SU-DHL-6 (cell line): ENCODE measurements around the gene YAF2.

Experiments used
- H2AFZ ChIP-seq: fragments of 200-600 bp; sonication (generic); 2 replicates; pipeline ENCODE4 v1.6.1; 2014; ENCODE audit warnings: low read depth, mild to moderate bottlenecking, moderate library complexity, mixed read lengths, antibody characterized with exemption, low read length; ENCODE audit not compliant: severe bottlenecking
- H3F3A ChIP-seq: fragments of 200-600 bp; shearing (Covaris generic); 2 replicates; pipeline ENCODE4 v1.6.0; 2016; ENCODE audit warnings: antibody characterized with exemption, mild to moderate bottlenecking; ENCODE audit not compliant: insufficient read depth
- H3K27ac ChIP-seq: fragments of 200-600 bp; sonication (generic); 2 replicates; pipeline ENCODE4 v1.5.1; 2016; ENCODE audit warnings: low read depth, mild to moderate bottlenecking, low read length, moderate library complexity, mixed read lengths
- H3K27me3 ChIP-seq: fragments of 200-600 bp; sonication (generic), shearing (Covaris generic); 2 replicates; pipeline ENCODE4 v1.6.0; 2014; ENCODE audit warnings: mild to moderate bottlenecking, low read length
- H3K36me3 ChIP-seq: fragments of 200-600 bp; sonication (generic); 2 replicates; pipeline ENCODE4 v1.6.1; 2014; ENCODE audit warnings: mild to moderate bottlenecking, low read length, mixed read lengths
- H3K4me2 ChIP-seq: fragments of 300-600, 200-600 bp; shearing (Covaris generic), sonication (generic); 2 replicates; pipeline ENCODE4 v1.6.0; 2014; ENCODE audit warnings: low read length, low read depth, mild to moderate bottlenecking; ENCODE audit not compliant: poor library complexity, severe bottlenecking
- H3K4me3 ChIP-seq: fragments of 200-600 bp; sonication (generic); 2 replicates; pipeline ENCODE4 v1.5.1; 2014; ENCODE audit warnings: antibody characterized with exemption, low read length, mild to moderate bottlenecking, mixed read lengths; ENCODE audit not compliant: insufficient read depth, poor library complexity, severe bottlenecking
- H3K79me2 ChIP-seq: fragments of 200-600 bp; sonication (generic); 2 replicates; pipeline ENCODE4 v1.6.1; 2014; ENCODE audit warnings: mild to moderate bottlenecking, low read length, moderate library complexity; ENCODE audit not compliant: insufficient read depth
- H3K9ac ChIP-seq: fragments of 200-600 bp; sonication (generic); 2 replicates; pipeline ENCODE4 v1.7.0; 2014; ENCODE audit warnings: mild to moderate bottlenecking, low read length
- H3K9me2 ChIP-seq: fragments of 200-600 bp; sonication (generic); replicated peaks from 2 replicates; pipeline ENCODE4 v1.6.1; 2014; ENCODE audit warnings: low read length; ENCODE audit not compliant: insufficient read depth
- H3K9me3 ChIP-seq: fragments of 200-600 bp; sonication (generic); 2 replicates; pipeline ENCODE4 v1.6.1; 2014; ENCODE audit warnings: low read length, mixed read lengths; ENCODE audit not compliant: insufficient read depth
- H4K20me1 ChIP-seq: fragments of 200-600 bp; sonication (generic); 2 replicates; pipeline ENCODE4 v1.6.1; 2014; ENCODE audit warnings: low read depth, mild to moderate bottlenecking, antibody characterized with exemption, low read length, moderate library complexity, mixed read lengths
- EZH2phosphoT487 ChIP-seq: fragments of 200-600 bp; sonication (generic), shearing (Covaris generic); conservative IDR thresholded peaks from 2 replicates; pipeline ENCODE4 v1.6.1; 2018; ENCODE audit warnings: mild to moderate bottlenecking, antibody characterized with exemption, low read length, moderate library complexity, mixed read lengths
- TF ChIP-seq, protein P1 (sequence below): fragments of 200-600 bp; sonication (generic); IDR thresholded peaks from one replicate; pipeline ENCODE4 v1.5.1; 2017; ENCODE audit warnings: antibody characterized with exemption, mild to moderate bottlenecking, low read length, moderate library complexity; ENCODE audit not compliant: insufficient read depth, poor library complexity, severe bottlenecking

Gene YAF2

DNA sequence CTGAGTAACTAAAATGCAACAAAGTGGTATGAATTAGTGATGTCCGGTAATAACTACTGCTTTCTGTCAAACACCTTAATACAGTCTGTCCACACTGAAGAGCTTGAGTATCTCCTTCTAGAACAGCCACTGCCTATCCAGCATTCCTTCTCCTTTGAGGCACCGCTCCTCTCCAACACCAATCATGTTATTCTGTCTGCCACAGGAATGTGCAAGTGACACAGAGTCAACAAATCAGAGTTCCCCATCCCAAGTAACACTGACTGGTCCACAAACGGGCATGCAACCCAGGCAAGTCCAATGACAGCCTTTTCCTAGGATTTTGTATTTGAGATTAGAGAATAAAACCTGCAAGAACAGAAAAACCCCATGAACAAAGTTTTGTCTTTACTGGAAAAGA is 97.1 kb downstream of the YAF2 start:
- H3K4me3 ChIP-seq, result no peak overlapping the region
- no peak overlapping the region for H2AFZ ChIP-seq
- H3K9ac ChIP-seq, result no peak overlapping the region
- peaks cover 10% of the 10 kb centered on the region for H3F3A ChIP-seq
- H3K36me3 ChIP-seq, result no peaks in the 10 kb centered on the region
- H3K27ac ChIP-seq, result no peak overlapping the region
- no peak overlapping the region for H3K4me2 ChIP-seq
- H4K20me1 ChIP-seq, result peaks cover 24% of the 10 kb centered on the region
- TF ChIP-seq EZH2phosphoT487, result no peak
- TF ChIP-seq, protein P1, sequence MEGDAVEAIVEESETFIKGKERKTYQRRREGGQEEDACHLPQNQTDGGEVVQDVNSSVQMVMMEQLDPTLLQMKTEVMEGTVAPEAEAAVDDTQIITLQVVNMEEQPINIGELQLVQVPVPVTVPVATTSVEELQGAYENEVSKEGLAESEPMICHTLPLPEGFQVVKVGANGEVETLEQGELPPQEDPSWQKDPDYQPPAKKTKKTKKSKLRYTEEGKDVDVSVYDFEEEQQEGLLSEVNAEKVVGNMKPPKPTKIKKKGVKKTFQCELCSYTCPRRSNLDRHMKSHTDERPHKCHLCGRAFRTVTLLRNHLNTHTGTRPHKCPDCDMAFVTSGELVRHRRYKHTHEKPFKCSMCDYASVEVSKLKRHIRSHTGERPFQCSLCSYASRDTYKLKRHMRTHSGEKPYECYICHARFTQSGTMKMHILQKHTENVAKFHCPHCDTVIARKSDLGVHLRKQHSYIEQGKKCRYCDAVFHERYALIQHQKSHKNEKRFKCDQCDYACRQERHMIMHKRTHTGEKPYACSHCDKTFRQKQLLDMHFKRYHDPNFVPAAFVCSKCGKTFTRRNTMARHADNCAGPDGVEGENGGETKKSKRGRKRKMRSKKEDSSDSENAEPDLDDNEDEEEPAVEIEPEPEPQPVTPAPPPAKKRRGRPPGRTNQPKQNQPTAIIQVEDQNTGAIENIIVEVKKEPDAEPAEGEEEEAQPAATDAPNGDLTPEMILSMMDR, result no peak
- no peaks in the 10 kb centered on the region for H3K9me2 ChIP-seq
- H3K79me2 ChIP-seq, result peaks cover 79% of the 10 kb centered on the region
- no peaks in the 10 kb centered on the region for H3K27me3 ChIP-seq
- H3K9me3 ChIP-seq, result no peaks in the 10 kb centered on the region

DNA sequence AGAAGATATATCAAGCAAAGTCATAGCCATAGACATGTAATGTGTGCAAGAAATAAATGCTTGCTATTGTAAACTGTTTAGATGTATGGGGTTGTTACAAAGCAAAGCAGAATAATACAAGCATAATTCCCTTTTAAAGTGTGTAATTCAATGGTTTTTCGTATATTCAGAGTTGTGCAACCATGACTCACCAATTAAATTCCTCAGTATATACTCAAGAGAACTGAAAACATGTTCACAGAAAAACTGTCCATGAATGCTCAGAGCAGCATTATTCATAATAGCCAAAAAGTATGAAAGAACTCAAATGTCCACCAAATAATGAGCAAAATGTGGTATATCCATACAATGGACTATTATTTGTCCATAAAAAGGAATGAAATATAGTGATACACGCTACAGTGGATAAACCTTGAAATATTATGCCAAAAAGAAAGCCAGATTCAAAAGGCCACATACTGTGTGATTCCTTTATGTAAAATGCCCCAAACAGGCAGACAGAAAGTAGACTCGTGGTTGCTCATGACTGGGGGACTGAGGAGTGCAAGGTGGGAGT is 102.7 kb downstream of the YAF2 start:
- Histone ChIP-seq H2AFZ (no peak overlapping the region), H3K79me2 (peaks cover 95% of the 10 kb centered on the region), H3K27me3 (no peaks in the 10 kb centered on the region), H3K4me3 (no peak overlapping the region), H3K9ac (no peak overlapping the region), H3K36me3 (no peaks in the 10 kb centered on the region), H3F3A (0 out of 2 replicates have a peak, but pooled peaks cover 5% of the 10 kb centered on the region), H3K4me2 (no peak overlapping the region), H3K9me3 (no peaks in the 10 kb centered on the region), H3K27ac (no peak overlapping the region), H3K9me2 (no peaks in the 10 kb centered on the region), H4K20me1 (peaks cover 14% of the 10 kb centered on the region; the same call in 1 of the 2 replicates)
- no peak for TF ChIP-seq EZH2phosphoT487
- TF ChIP-seq, protein P1, result no peak

DNA sequence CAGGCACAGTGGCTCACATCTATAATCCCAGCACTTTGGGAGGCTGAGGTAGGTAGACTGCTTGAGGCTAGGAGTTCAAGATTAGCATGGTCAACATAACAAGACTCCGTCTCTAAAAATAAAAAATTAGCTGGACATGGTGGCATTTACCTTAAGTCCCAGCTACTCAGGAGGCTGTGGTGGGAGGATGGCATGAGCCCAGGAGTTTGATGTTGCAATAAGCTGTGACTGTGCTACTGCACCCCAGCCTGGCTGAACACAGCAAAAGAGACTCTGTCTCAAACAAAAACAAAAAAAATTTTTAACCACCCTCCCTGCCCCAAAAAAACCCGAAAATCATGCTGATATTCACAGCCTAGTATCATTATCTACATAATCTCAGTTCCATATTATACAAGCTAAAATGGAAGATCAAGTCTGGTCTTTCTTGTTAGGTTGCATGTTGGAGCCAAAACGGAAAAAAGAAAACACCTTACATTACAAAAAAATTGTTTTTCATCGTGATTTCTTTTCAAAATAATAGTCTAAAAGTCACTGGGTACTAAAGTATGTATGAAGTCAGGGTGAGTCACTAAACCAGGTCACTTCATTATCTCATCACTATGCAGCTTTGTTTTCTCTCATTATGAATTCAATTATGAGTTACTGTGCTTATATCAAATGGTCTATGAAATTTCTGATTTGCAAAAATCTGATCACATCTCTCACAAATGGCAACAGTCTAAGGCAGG is 107.2 kb downstream of the YAF2 start:
- no peaks in the 10 kb centered on the region for H3K36me3 ChIP-seq
- H3K79me2 ChIP-seq, result peaks cover 91% of the 10 kb centered on the region
- no peaks in the 10 kb centered on the region for H3K27me3 ChIP-seq
- no peaks in the 10 kb centered on the region for H3K9me3 ChIP-seq
- no peak overlapping the region for H3K27ac ChIP-seq
- peaks cover 12% of the 10 kb centered on the region for H4K20me1 ChIP-seq
- no peak overlapping the region for H3K4me3 ChIP-seq
- no peaks in the 10 kb centered on the region for H3K9me2 ChIP-seq
- no peak for TF ChIP-seq EZH2phosphoT487
- TF ChIP-seq, protein P1, result no peak
- H2AFZ ChIP-seq, result no peak overlapping the region
- H3K9ac ChIP-seq, result no peak overlapping the region
- H3K4me2 ChIP-seq, result no peak overlapping the region
- 0 out of 2 replicates have a peak, but pooled peaks cover 5% of the 10 kb centered on the region for H3F3A ChIP-seq
